Neural cell (in vitro differentiated cells): ENCODE results near the gene CERS5. TPM values are rescaled to one million over a fixed set of nuclear protein-coding genes. Genes with fewer than 3 reads are reported as not detected.

Experiments used
- H2AFZ ChIP-seq: fragments of 200-600, 300-800 bp; sonication (generic), shearing (Covaris generic); 2 replicates; pipeline ENCODE4 v1.6.0; 2014; ENCODE audit warnings: low read depth, mild to moderate bottlenecking, antibody characterized with exemption, low read length, moderate library complexity
- H3F3A ChIP-seq: fragments of 200-600 bp; shearing (Covaris generic); 2 replicates; pipeline ENCODE4 v1.6.1; 2016; ENCODE audit warnings: mild to moderate bottlenecking, moderate library complexity, mixed read lengths, antibody characterized with exemption, low read length; ENCODE audit not compliant: insufficient read depth, poor library complexity, severe bottlenecking
- H3K27ac ChIP-seq: fragments of 200-600, 300-800 bp; sonication (generic), shearing (Covaris generic); 2 replicates; pipeline ENCODE4 v1.5.1; 2014; ENCODE audit warnings: mild to moderate bottlenecking, low read length, moderate library complexity
- H3K27me3 ChIP-seq: fragments of 300-800, 200-600 bp; sonication (generic), shearing (Covaris generic); 2 replicates; pipeline ENCODE4 v1.6.0; 2014; ENCODE audit warnings: mild to moderate bottlenecking, low read depth, low read length, moderate library complexity; ENCODE audit not compliant: insufficient read depth
- H3K36me3 ChIP-seq: fragments of 300-800, 200-600 bp; sonication (generic), shearing (Covaris generic); 2 replicates; pipeline ENCODE4 v1.5.1; 2014; ENCODE audit warnings: mild to moderate bottlenecking, antibody characterized with exemption, low read length, moderate library complexity; ENCODE audit not compliant: insufficient read depth
- H3K4me2 ChIP-seq: fragments of 300-800, 200-600 bp; sonication (generic), shearing (Covaris generic); 2 replicates; pipeline ENCODE4 v1.6.0; 2014; ENCODE audit warnings: mild to moderate bottlenecking, low read length
- H3K4me3 ChIP-seq: fragments of 300-800, 200-600 bp; sonication (generic), shearing (Covaris generic); 2 replicates; pipeline ENCODE4 v1.5.1; 2014; ENCODE audit warnings: mild to moderate bottlenecking, low read length, moderate library complexity
- H3K79me2 ChIP-seq: fragments of 200-600 bp; shearing (Covaris generic); replicated peaks from 2 replicates; pipeline ENCODE4 v1.6.0; 2014; ENCODE audit warnings: mild to moderate bottlenecking, low read length, moderate library complexity; ENCODE audit not compliant: insufficient read depth
- H3K9ac ChIP-seq: fragments of 300-800, 200-600 bp; sonication (generic), shearing (Covaris generic); 2 replicates; pipeline ENCODE4 v1.6.1; 2016; ENCODE audit warnings: mild to moderate bottlenecking, low read length, mixed read lengths
- H3K9me2 ChIP-seq: fragments of 200-600 bp; shearing (Covaris generic); 2 replicates; pipeline ENCODE4 v1.6.1; 2016; ENCODE audit warnings: mild to moderate bottlenecking, low read length, mixed read lengths; ENCODE audit not compliant: insufficient read depth
- H3K9me3 ChIP-seq: fragments of 200-600, 300-800 bp; sonication (generic), shearing (Covaris generic); 2 replicates; pipeline ENCODE4 v1.6.1; 2016; ENCODE audit warnings: mild to moderate bottlenecking, mixed run types, low read length, moderate library complexity, mixed read lengths
- H4K20me1 ChIP-seq: fragments of 200-600 bp; shearing (Covaris generic); 2 replicates; pipeline ENCODE4 v1.6.1; 2016; ENCODE audit warnings: mild to moderate bottlenecking, mixed run types; ENCODE audit not compliant: insufficient read depth
- EP300 ChIP-seq: fragments of 450-650 bp; conservative IDR thresholded peaks from 2 replicates; pipeline ENCODE4 v1.6.1; 2014; ENCODE audit warnings: antibody characterized with exemption, mild to moderate bottlenecking, moderate library complexity; ENCODE audit not compliant: poor library complexity, severe bottlenecking
- EZH2 ChIP-seq: fragments of 200-600, 300-800 bp; shearing (Covaris generic), sonication (generic); IDR thresholded peaks from 2 replicates; pipeline ENCODE4 v1.6.1; 2014; ENCODE audit warnings: antibody characterized with exemption, low read length, borderline replicate concordance, mild to moderate bottlenecking; ENCODE audit not compliant: insufficient read depth, poor library complexity, severe bottlenecking
- MXI1 ChIP-seq: fragments of 450-650 bp; conservative IDR thresholded peaks from 2 replicates; pipeline ENCODE4 v1.6.1; 2014; ENCODE audit warnings: antibody characterized with exemption, mild to moderate bottlenecking; ENCODE audit not compliant: poor library complexity, severe bottlenecking
- POLR2AphosphoS5 ChIP-seq: IDR thresholded peaks from 2 replicates; pipeline ENCODE4 v1.6.1; 2012
- RAD21 ChIP-seq: fragments of 450-650 bp; conservative IDR thresholded peaks from 2 replicates; pipeline ENCODE4 v1.6.1; 2014; ENCODE audit warnings: antibody characterized with exemption, mild to moderate bottlenecking, moderate library complexity
- SMC3 ChIP-seq: fragments of 450-650 bp; conservative IDR thresholded peaks from 2 replicates; pipeline ENCODE4 v1.6.1; 2014; ENCODE audit warnings: antibody characterized with exemption, mild to moderate bottlenecking, moderate library complexity; ENCODE audit not compliant: poor library complexity
- TAF1 ChIP-seq: IDR thresholded peaks from 2 replicates; pipeline ENCODE4 v1.6.1; 2012; ENCODE audit warnings: low read depth
- polyA plus RNA-seq: library from polyadenylated mRNA; depleted of rRNA; stranded (reverse); fragments of >200 nt; gene quantifications from 2 replicates; pipeline ENCODE4 v1.2.3, GENCODE V29; 2014
- TF ChIP-seq, protein P1 (sequence below): fragments of 450-650 bp; IDR thresholded peaks from 2 replicates; pipeline ENCODE4 v1.5.1; 2014; ENCODE audit warnings: antibody characterized with exemption, mild to moderate bottlenecking, moderate library complexity; ENCODE audit not compliant: poor library complexity, severe bottlenecking
- TF ChIP-seq, protein P2 (sequence below): IDR thresholded peaks from 2 replicates; pipeline ENCODE4 v1.6.1; 2012; ENCODE audit warnings: borderline replicate concordance

CERS5 gene
- polyA plus RNA-seq, 1 donor from 2014 or later, result 470 TPM

DNA sequence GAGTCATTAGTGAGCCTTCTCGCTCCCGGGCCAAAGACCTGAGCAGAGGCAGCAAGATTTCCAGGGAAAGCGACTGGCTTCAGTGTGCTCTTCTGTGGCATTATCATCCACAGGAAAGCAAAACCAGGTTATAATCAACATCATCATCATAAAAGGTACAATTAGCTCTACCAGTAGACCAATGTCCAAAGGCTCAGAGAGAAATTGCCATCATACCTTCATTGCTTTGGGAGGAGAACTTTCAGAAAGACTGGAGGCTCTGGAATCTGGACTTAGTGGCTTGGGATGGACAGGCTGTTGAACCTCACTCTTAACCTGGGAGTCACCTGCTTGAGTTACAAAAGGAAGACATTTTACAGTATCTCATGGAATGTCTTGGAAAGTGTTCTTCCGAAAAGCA, 25.1 kb upstream of the CERS5 start:
- no peak overlapping the region for H3K4me2 ChIP-seq
- H3F3A ChIP-seq, result no peaks in the 10 kb centered on the region
- H3K27me3 ChIP-seq, result no peaks in the 10 kb centered on the region
- no peak overlapping the region for H3K27ac ChIP-seq
- no peaks in the 10 kb centered on the region for H3K9me2 ChIP-seq
- H3K9ac ChIP-seq, result no peak overlapping the region
- TF ChIP-seq, protein P1, sequence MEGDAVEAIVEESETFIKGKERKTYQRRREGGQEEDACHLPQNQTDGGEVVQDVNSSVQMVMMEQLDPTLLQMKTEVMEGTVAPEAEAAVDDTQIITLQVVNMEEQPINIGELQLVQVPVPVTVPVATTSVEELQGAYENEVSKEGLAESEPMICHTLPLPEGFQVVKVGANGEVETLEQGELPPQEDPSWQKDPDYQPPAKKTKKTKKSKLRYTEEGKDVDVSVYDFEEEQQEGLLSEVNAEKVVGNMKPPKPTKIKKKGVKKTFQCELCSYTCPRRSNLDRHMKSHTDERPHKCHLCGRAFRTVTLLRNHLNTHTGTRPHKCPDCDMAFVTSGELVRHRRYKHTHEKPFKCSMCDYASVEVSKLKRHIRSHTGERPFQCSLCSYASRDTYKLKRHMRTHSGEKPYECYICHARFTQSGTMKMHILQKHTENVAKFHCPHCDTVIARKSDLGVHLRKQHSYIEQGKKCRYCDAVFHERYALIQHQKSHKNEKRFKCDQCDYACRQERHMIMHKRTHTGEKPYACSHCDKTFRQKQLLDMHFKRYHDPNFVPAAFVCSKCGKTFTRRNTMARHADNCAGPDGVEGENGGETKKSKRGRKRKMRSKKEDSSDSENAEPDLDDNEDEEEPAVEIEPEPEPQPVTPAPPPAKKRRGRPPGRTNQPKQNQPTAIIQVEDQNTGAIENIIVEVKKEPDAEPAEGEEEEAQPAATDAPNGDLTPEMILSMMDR, result no peak
- TF ChIP-seq MXI1 (no peak), EZH2 (no peak), POLR2AphosphoS5 (no peak), EP300 (no peak), RAD21 (no peak), TAF1 (no peak), SMC3 (no peak)
- TF ChIP-seq, protein P2, sequence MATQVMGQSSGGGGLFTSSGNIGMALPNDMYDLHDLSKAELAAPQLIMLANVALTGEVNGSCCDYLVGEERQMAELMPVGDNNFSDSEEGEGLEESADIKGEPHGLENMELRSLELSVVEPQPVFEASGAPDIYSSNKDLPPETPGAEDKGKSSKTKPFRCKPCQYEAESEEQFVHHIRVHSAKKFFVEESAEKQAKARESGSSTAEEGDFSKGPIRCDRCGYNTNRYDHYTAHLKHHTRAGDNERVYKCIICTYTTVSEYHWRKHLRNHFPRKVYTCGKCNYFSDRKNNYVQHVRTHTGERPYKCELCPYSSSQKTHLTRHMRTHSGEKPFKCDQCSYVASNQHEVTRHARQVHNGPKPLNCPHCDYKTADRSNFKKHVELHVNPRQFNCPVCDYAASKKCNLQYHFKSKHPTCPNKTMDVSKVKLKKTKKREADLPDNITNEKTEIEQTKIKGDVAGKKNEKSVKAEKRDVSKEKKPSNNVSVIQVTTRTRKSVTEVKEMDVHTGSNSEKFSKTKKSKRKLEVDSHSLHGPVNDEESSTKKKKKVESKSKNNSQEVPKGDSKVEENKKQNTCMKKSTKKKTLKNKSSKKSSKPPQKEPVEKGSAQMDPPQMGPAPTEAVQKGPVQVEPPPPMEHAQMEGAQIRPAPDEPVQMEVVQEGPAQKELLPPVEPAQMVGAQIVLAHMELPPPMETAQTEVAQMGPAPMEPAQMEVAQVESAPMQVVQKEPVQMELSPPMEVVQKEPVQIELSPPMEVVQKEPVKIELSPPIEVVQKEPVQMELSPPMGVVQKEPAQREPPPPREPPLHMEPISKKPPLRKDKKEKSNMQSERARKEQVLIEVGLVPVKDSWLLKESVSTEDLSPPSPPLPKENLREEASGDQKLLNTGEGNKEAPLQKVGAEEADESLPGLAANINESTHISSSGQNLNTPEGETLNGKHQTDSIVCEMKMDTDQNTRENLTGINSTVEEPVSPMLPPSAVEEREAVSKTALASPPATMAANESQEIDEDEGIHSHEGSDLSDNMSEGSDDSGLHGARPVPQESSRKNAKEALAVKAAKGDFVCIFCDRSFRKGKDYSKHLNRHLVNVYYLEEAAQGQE, result no peak
- no peaks in the 10 kb centered on the region for H3K36me3 ChIP-seq
- no peaks in the 10 kb centered on the region for H3K79me2 ChIP-seq
- no peak overlapping the region for H2AFZ ChIP-seq
- H3K4me3 ChIP-seq, result no peak overlapping the region
- H3K9me3 ChIP-seq, result no peaks in the 10 kb centered on the region
- H4K20me1 ChIP-seq, result no peaks in the 10 kb centered on the region

DNA sequence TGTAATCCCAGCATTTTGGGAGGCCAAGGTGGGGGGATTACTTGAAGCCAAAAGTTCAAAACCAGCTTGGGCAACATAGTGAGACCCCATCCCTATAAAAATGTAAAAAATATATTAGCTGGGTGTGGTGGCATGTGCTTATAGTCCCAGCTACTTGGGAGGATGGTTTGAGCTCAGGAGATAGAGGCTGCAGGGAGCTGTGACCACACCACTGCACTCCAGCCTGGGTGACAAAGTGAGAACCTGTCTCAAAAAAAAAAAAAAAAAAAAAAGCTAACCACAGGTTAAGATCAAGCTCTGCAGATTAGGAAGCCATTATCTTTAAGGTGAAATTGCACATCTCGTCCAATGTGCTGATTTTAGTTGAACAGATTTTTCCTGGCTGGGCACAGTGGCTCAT, 23.7 kb upstream of the CERS5 start:
- Histone ChIP-seq H4K20me1 (no peaks in the 10 kb centered on the region), H3K4me2 (no peak overlapping the region), H3K4me3 (no peak overlapping the region), H3K27ac (no peak overlapping the region), H3K36me3 (no peaks in the 10 kb centered on the region), H2AFZ (no peak overlapping the region), H3K9me3 (no peaks in the 10 kb centered on the region), H3F3A (no peaks in the 10 kb centered on the region), H3K27me3 (no peaks in the 10 kb centered on the region), H3K9me2 (no peaks in the 10 kb centered on the region), H3K9ac (no peak overlapping the region), H3K79me2 (no peaks in the 10 kb centered on the region)
- TF ChIP-seq RAD21 (no peak), EZH2 (no peak), POLR2AphosphoS5 (no peak), SMC3 (no peak), TAF1 (no peak), MXI1 (no peak), EP300 (no peak)
- TF ChIP-seq, protein P2, result no peak
- TF ChIP-seq, protein P1, result no peak
